ENCODE results near the gene TLCD3A.
"Not testable (repeated sequence)": the region's sequence is repeated elsewhere in the genome, so short reads cannot be mapped to it uniquely, and the experiment has no call there.

The TLCD3A gene
- long read RNA-seq, donor 1, partial matches to known transcripts, result 0 of 4 reads
- long read RNA-seq, donor 1, other reads (novel, unspliced or antisense), result 0 of 4 reads
- long read RNA-seq, donor 2, partial matches to known transcripts, result 0 of 3 reads
- long read RNA-seq, donor 2, other reads (novel, unspliced or antisense), result 0 of 3 reads
- long read RNA-seq, donor 3, transcript FAM57A-202 (5 exons, 2,412 nt), result major isoform, 6 of 7 reads
- long read RNA-seq, donor 3, partial matches to known transcripts, result 0 of 7 reads
- long read RNA-seq, donor 3, other reads (novel, unspliced or antisense), result 0 of 7 reads
- long read RNA-seq, donor 4, partial matches to known transcripts, result 0 of 3 reads
- long read RNA-seq, donor 4, other reads (novel, unspliced or antisense), result 0 of 3 reads
- long read RNA-seq, donor 5, partial matches to known transcripts, result 0 of 4 reads
- long read RNA-seq, donor 5, other reads (novel, unspliced or antisense), result 0 of 4 reads
- long read RNA-seq, donor 6, partial matches to known transcripts, result 14 of 16 reads
- long read RNA-seq, donor 6, other reads (novel, unspliced or antisense), result 0 of 16 reads
- long read RNA-seq, donor 7, result 0 reads
- long read RNA-seq, donor 8, partial matches to known transcripts, result 0 of 5 reads
- long read RNA-seq, donor 8, other reads (novel, unspliced or antisense), result 0 of 5 reads

DNA sequence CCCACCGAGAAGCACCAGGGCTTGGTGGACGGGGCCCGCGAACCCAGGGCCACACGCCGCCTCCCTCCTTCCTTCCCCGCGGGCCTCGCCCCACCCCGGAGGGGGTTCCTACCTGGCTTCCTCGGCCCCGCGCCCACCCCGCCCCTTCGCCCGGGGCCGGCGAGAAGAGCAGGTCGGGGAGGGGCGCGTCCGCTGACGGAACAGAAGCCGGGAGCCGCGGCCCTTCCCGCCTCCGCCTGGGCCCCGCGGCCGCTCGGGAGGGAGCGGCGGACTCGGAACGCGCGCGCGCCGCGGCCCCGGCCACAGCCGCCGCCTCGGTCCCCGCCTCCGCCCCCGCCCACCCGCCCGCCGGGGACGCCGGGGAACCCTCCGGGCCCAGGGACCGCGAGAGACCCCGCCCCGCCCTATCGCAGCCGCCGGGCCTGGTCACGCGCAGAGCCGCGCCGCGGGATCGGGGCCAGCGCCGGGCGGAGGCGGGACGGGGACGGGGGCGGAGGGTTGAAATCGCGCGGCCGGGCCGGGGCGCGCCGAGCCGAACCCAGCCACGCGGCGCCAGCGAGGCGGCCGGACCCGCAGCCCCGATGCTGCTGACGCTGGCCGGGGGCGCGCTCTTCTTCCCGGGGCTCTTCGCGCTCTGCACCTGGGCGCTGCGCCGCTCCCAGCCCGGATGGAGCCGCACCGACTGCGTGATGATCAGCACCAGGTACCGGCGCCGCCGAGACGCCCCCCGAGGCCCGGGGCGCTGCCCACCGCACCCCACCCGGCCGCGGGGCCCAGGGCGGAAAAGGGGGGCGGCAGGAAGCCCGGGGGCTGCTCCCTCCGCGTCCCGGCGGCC is at the start of gene TLCD3A:
Gene TLCD3A (plus strand): TSS at position 530 of the 835 bp plus-strand sequence. CDS start 52 bp downstream, at position 582.
- DNase-seq, result no peak

GRCh38 chr17:683040-683439 is 49.4 kb upstream of the TLCD3A start:
- no peak for DNase-seq

GRCh38 chr17:683499-684254 is 48.7 kb upstream of the TLCD3A start:
- DNase-seq, result no peak

DNA sequence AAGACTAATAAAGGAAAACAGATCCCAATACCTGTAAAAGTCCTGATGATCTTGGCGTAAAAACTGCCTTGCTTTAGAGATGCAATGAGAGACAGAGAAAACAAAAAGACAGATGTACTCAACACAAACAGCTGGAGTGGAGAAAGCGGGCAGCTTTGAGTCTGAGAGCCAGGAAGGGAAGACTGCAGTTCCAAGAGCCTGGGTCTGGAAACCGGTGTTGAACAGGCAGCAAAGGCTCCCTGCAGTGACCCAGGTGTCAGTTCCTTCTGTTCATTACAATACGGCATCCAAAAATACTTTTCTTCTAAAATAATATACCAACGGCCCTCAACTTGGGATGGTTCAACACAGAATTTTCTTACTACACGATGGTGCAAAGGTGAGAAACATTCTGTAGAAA is 47.4 kb upstream of the TLCD3A start:
- no peak for DNase-seq

GRCh38 chr17:688100-688989 is 44.1 kb upstream of the TLCD3A start:
- DNase-seq, result no peak

GRCh38 chr17:689556-690275 is 42.7 kb upstream of the TLCD3A start:
- DNase-seq, result no peak

DNA sequence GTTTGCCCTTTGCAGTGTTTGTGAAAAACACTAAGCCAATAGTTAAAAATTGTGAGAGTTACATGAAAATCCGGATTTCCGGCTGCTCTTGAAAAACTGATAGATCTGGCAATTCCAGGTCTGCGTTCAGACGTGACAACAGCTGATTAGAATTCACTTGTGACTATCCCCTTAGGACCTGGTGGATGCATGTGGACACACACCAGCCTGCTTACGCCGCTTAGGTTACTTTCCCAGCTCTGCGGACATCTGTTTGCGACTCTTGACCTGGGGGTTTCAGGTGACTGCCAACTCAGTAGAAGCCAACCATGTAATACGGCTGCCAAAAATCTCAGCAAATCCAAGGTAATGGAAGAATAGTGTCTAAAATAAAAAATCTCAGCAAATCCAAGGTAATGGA is 42.0 kb upstream of the TLCD3A start:
- no peak for DNase-seq

- no peak for DNase-seq
Measured at GRCh38 chr17:691423-691822, 41.0 kb upstream of the TLCD3A start.

DNA sequence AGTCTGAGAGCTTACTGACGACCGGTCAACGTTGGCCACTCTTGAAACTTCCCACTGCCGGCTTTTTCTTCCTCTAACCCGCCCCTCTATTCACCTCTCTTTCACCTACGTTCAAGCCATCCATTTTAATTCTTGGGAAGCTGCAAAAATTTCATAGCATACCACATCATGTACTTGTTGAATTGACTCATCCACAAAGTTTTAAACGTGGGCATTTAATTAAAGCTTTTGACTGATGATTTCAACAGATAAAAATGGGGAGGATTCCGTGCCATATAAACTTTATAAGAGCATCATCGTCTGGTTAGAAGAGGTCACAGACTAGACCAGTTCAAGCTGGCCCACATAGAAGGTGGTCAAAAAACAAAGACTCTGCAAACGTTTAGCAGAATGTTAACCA is 40.3 kb upstream of the TLCD3A start:
- DNase-seq, result no peak

GRCh38 chr17:693791-694638 is 38.4 kb upstream of the TLCD3A start:
- no peak for DNase-seq

GRCh38 chr17:696369-696768 is 36.0 kb upstream of the TLCD3A start:
- DNase-seq, result no peak

DNA sequence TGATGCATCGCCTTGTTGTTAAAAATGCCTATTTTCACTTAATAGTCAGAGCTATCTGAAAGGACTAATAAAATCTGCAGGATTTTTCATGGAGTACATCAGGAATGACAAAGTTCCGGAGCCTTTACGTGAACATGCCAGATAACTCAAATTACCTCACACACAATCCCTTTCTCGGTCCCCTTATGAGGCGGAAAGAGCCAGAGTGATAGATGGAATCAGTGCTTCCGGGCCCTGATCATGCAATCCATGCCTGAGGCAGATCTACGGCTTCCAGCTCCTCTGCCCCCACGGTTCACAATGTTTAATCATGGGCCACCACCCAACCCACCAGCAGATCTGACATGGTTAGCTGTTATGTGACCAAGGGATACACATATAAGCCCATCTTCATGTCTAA is 34.7 kb upstream of the TLCD3A start:
- no peak for DNase-seq

DNA sequence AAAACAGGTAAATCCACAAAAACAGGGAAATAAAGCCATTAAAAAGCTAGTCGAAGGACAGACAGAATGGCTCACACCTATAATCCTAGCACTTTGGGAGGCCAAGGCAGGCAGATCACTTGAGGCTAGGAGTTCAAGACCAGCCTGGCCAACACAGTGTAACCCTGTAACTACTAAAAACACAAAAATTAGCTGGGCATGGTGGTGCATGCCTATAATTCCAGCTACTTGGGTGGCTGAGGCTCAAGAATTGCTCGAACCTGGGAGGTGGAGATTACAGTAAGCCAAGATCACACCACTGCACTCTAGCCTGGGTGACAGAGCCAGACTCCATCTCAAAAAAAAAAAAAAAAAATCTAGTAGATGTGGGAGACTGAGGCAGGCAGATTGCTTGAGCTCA is 34.3 kb upstream of the TLCD3A start:
- not testable (repeated sequence) for DNase-seq

DNA sequence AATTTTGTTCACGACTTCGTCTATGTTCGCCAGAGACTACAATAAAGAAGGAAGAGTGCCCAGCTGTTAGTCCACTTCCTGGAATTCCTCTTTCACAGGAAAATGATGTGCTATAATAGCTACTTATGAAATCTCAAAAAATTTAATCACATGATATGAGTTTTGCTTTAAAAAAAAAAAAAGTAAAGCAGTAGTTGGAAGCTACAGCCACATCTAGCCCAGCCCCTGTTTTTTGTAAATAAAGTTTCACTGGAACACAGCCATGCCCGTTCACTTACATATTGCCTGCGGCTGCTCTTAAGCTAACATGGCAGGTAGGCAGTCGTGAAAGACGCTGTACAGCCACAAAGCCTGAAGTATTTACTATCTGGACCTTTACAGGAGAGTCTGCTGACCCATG is 33.1 kb upstream of the TLCD3A start:
- DNase-seq, result no peak

DNA sequence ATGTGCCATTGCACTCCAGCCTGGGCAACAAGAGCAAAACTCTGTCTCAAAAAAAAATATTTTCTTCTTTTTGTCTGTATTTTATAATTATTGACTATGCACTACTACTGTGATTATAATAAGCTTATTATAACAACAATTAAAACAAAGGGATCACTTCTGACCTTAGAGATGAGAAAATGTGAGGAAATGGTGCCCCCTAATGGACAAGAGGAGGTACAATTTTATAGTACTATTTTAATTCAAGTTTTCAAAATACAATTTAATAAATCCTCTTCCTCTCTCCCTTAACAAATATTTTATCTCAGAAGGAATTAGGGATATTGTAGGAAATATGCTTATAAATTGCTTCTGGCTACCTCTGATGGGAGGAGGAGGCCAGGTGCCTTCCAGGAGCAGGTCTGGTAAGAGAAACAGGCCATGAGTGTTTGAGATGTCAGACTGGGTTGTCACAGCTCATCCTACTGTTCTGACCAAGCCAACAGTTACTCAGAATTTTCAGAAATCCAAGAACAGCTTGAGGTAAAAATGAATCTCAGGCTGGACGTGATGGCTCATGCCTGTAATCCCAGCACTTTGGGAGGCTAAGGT is 31.8 kb upstream of the TLCD3A start:
- no peak for DNase-seq

DNA sequence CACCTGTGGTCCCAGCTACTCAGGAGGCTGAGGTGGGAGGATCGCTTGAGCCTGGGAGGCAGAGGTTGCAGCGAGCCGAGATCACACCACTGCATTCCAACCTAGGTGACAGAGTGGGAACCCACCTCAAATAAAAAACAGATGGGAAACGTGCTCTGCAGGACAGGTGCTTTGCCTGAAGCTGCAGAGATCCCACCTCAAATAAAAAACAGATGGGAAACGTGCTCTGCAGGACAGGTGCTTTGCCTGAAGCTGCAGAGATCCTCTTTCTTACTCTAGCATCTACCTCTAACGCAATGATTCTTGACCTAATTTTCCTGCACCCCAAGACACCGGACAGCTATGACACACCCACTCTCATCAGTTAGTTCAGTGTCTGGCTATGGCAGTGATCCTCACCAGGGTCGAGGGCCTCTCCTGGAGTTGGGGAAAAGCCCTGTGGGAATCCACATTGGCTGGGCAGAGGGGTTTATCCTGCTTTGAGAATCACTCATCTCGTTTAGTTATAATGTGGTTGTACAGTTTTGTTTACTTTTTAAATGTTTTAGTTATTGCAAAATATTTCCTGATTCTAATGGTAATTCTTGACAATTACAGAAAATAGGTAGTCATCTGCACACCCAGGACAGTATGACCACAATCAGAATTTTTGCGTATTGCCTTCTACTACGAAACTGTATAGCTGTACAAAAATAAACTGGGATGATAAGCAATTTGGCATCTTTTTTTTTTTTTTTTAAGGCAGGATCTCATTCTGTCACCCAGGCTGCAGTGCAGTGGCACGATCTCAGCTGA is 29.1 kb upstream of the TLCD3A start:
- no peak for DNase-seq

- DNase-seq, result no peak
Measured at GRCh38 chr17:704111-704864, 28.1 kb upstream of the TLCD3A start.
